GM12878 (cell line): ENCODE data around the gene TRAP1. TPM values are rescaled to one million over a fixed set of nuclear protein-coding genes. Genes with fewer than 3 reads are reported as not detected.
A peak's percentile ranks its signal among the peaks of the same experiment; 100 is the strongest.

Experiments
- BACH1 ChIP-seq: fragments of 450-650 bp; IDR thresholded peaks from 2 replicates; pipeline ENCODE4 v1.6.1; 2017; ENCODE audit warnings: mild to moderate bottlenecking, borderline replicate concordance
- CEBPB ChIP-seq, 2 experiments: fragments of 150-350 bp in 1 of 2; IDR thresholded peaks; 2 replicates each; pipeline ENCODE4 v1.6.1; 2012 to 2014; ENCODE audit warnings: low read depth in 2 of 2, low read length in 2 of 2, borderline replicate concordance in 1 of 2, inconsistent platforms in 1 of 2
- EED ChIP-seq: sonication (generic); IDR thresholded peaks from 2 replicates; pipeline ENCODE4 v1.6.1; 2016; ENCODE audit warnings: antibody characterized with exemption, low read depth
- HSF1 ChIP-seq: fragments of 150-350 bp; IDR thresholded peaks from 2 replicates; pipeline ENCODE4 v1.6.1; 2014; ENCODE audit warnings: mild to moderate bottlenecking, low read depth, low read length
- JUND ChIP-seq: IDR thresholded peaks from 2 replicates; pipeline ENCODE4 v1.6.1; 2012; ENCODE audit warnings: low read depth, mild to moderate bottlenecking, low read length, improper control_type of control experiment, moderate library complexity
- MEF2B ChIP-seq: fragments of 450-650 bp; IDR thresholded peaks from 2 replicates; pipeline ENCODE4 v1.6.1; 2018; ENCODE audit warnings: mild to moderate bottlenecking, moderate library complexity; ENCODE audit not compliant: partially characterized antibody, poor library complexity, severe bottlenecking
- MTA2 ChIP-seq: fragments of 450-650 bp; IDR thresholded peaks from 2 replicates; pipeline ENCODE4 v1.6.1; 2016; ENCODE audit warnings: low read depth, mild to moderate bottlenecking, moderate library complexity
- MYC ChIP-seq: IDR thresholded peaks from 2 replicates; pipeline ENCODE4 v1.6.1; 2011; ENCODE audit warnings: mild to moderate bottlenecking, low read length, moderate library complexity, inconsistent platforms; ENCODE audit not compliant: insufficient read depth, insufficient replicate concordance, insufficient read length, severe bottlenecking
- PKNOX1 ChIP-seq: fragments of 450-650 bp; IDR thresholded peaks from 2 replicates; pipeline ENCODE4 v1.6.1; 2016; ENCODE audit warnings: mild to moderate bottlenecking
- POU2F2 ChIP-seq: IDR thresholded peaks from 3 replicates; pipeline ENCODE4 v1.6.1; 2011; ENCODE audit warnings: low read depth, mild to moderate bottlenecking, low read length, borderline replicate concordance
- SMC3 ChIP-seq: IDR thresholded peaks from 2 replicates; pipeline ENCODE4 v1.6.1; 2011; ENCODE audit warnings: low read length, improper control_type of control experiment, borderline replicate concordance
- STAT1 ChIP-seq: fragments of 450-650 bp; conservative IDR thresholded peaks from 2 replicates; pipeline ENCODE4 v1.6.1; 2014; ENCODE audit warnings: antibody characterized with exemption, mild to moderate bottlenecking
- TBL1XR1 ChIP-seq: IDR thresholded peaks from 2 replicates; pipeline ENCODE4 v1.6.1; 2012; ENCODE audit warnings: low read depth, low read length, improper control_type of control experiment
- TCF7 ChIP-seq: IDR thresholded peaks from 2 replicates; pipeline ENCODE4 v1.6.1; 2014; ENCODE audit warnings: antibody characterized with exemption, borderline replicate concordance
- ZBTB11 ChIP-seq: fragments of 450-650 bp; formaldehyde crosslinking; IDR thresholded peaks from 2 replicates; pipeline ENCODE4 v1.5.0; 2022; ENCODE audit warnings: mild to moderate bottlenecking, missing genetic modification characterization
- ZNF592 ChIP-seq: fragments of 450-650 bp; IDR thresholded peaks from 2 replicates; pipeline ENCODE4 v1.6.1; 2017; ENCODE audit warnings: mild to moderate bottlenecking, moderate library complexity
- polyA plus RNA-seq, 11 experiments: library from polyadenylated mRNA; depleted of rRNA in 4 of 11; unstranded in 6 of 11; stranded (reverse) in 5 of 11; fragments of >200 nt; fragmentation: Nextera tagmentation in 4 of 11; fragmentation: Illumina TruSeq in 1 of 11; extraction: Ambion mirVana in 4 of 11; extraction: Trizol in 1 of 11; gene quantifications; 1 replicate in 1 of 11; 2 replicates in 10 of 11; pipeline versions ENCODE4 v1.2.1 to v1.2.3, GENCODE V29; 2011 to 2016; ENCODE audit warnings: inconsistent platforms in 2 of 11, missing spikeins in 2 of 11, low read depth in 1 of 11
- total RNA-seq, 4 experiments: library from RNA; depleted of rRNA in 3 of 4; stranded (reverse); fragments of >200 nt in 3 of 4; fragmentation: Illumina TruSeq in 1 of 4; extraction: Trizol in 1 of 4; gene quantifications; 2 replicates each; pipeline versions ENCODE4 v1.2.1 to v1.2.3, GENCODE V29; 2013 to 2021

Gene TRAP1
- total and polyA plus RNA-seq, 10 of the 15 experiments (the other 5 are each of a cell fraction or from before 2014, with no cell fraction given): 16.3 to 442 (median 241) TPM

GRCh38 chr16:3611146-3611975 is 106.0 kb downstream of the TRAP1 start, which contains the start of gene SLX4 (continued):
- TF ChIP-seq ZNF592 (peak; percentile 71; the same call in 1 of the 2 replicates), JUND (no peak), PKNOX1 (no peak), STAT1 (no peak), HSF1 (no peak), POU2F2 (peak; percentile 53; the same call in 1 of the 3 replicates), EED (no peak), BACH1 (0 out of 2 replicates have a peak, but pooled peaks have one; percentile 58), TCF7 (no peak), MEF2B (no peak), CEBPB (IDR thresholded peaks at IDR 0.05; ENCODE audit: borderline replicate concordance in 1 of 2, low read depth in 2 of 2, low read length in 2 of 2) (no peak), MYC (no peak), SMC3 (no peak), MTA2 (no peak), ZBTB11 (CRISPR knock-in tag) (no peak), TBL1XR1 (no peak)
